IPS-18a (cell line): Measurements from ENCODE around the gene NANOS3.
A peak's percentile ranks its signal among the peaks of the same experiment; 100 is the strongest.

ENCODE experiments used
- H3K27ac ChIP-seq: one replicate; pipeline ENCODE4 v1.5.1; 2013; ENCODE audit warnings: low read length
- H3K27me3 ChIP-seq: one replicate; pipeline ENCODE4 v1.6.1; 2013; ENCODE audit warnings: mild to moderate bottlenecking, low read length; ENCODE audit not compliant: control insufficient read depth, insufficient read depth
- H3K36me3 ChIP-seq: one replicate; pipeline ENCODE4 v1.6.1; 2013; ENCODE audit warnings: low read depth, low read length; ENCODE audit not compliant: control insufficient read depth
- H3K4me1 ChIP-seq: one replicate; pipeline ENCODE4 v1.6.1; 2013; ENCODE audit warnings: low read depth, low read length; ENCODE audit not compliant: control insufficient read depth
- H3K4me3 ChIP-seq: one replicate; pipeline ENCODE4 v1.5.1; 2013; ENCODE audit warnings: low read length
- H3K9ac ChIP-seq: one replicate; pipeline ENCODE4 v1.6.1; 2013; ENCODE audit warnings: mild to moderate bottlenecking, low read length, moderate library complexity
- H3K9me3 ChIP-seq: one replicate; pipeline ENCODE4 v1.6.1; 2013; ENCODE audit warnings: low read depth, low read length; ENCODE audit not compliant: control insufficient read depth

The NANOS3 gene

GRCh38 chr19:13902993-13903555 lies 26.1 kb downstream of the NANOS3 start:
- H3K27ac ChIP-seq = no peak overlapping the region
- no peak overlapping the region for H3K9ac ChIP-seq
- H3K27me3 ChIP-seq = peaks cover 11% of the 10 kb centered on the region
- no peaks in the 10 kb centered on the region for H3K36me3 ChIP-seq
- no peaks in the 10 kb centered on the region for H3K4me1 ChIP-seq
- no peak overlapping the region for H3K4me3 ChIP-seq
- no peaks in the 10 kb centered on the region for H3K9me3 ChIP-seq

GRCh38 chr19:13905634-13906520 lies 28.9 kb downstream of the NANOS3 start, which contains the start of the genes BRME1 and CC2D1A:
BRME1 (minus strand) TSS chr19:13906117; CDS start chr19:13904892, 1,225 bp downstream.
CC2D1A (plus strand) TSS chr19:13906201; CDS start chr19:13906442, 241 bp downstream.
- no peak within 1 kb of the TSS for H3K27ac ChIP-seq
- peak within 1 kb of the TSS; percentile 74 for H3K4me3 ChIP-seq
- peak within 1 kb of the TSS; percentile 67 for H3K9ac ChIP-seq
- H3K27me3 ChIP-seq = peaks cover 11% of the 10 kb centered on the region
- no peaks in the 10 kb centered on the region for H3K9me3 ChIP-seq
- H3K4me1 ChIP-seq = no peaks in the 10 kb centered on the region
- H3K36me3 ChIP-seq = peaks cover 7% of the 10 kb centered on the region

GRCh38 chr19:13906521-13906904 lies 29.6 kb downstream of the NANOS3 start:
- H3K9me3 ChIP-seq = no peaks in the 10 kb centered on the region
- peaks cover 7% of the 10 kb centered on the region for H3K36me3 ChIP-seq
- H3K27me3 ChIP-seq = peaks cover 11% of the 10 kb centered on the region
- peak overlapping the region; percentile 74 for H3K4me3 ChIP-seq
- no peak overlapping the region for H3K27ac ChIP-seq
- no peaks in the 10 kb centered on the region for H3K4me1 ChIP-seq
- H3K9ac ChIP-seq = peak overlapping the region; percentile 67

GRCh38 chr19:13906910-13907309 lies 30.0 kb downstream of the NANOS3 start:
- peak overlapping the region; percentile 67 for H3K9ac ChIP-seq
- no peak overlapping the region for H3K27ac ChIP-seq
- peak overlapping the region; percentile 74 for H3K4me3 ChIP-seq
- no peaks in the 10 kb centered on the region for H3K9me3 ChIP-seq
- H3K27me3 ChIP-seq = peaks cover 11% of the 10 kb centered on the region
- H3K36me3 ChIP-seq = peaks cover 7% of the 10 kb centered on the region
- no peaks in the 10 kb centered on the region for H3K4me1 ChIP-seq

- Histone ChIP-seq H3K4me3 (no peak overlapping the region), H3K4me1 (no peaks in the 10 kb centered on the region), H3K9me3 (no peaks in the 10 kb centered on the region), H3K9ac (no peak overlapping the region), H3K27ac (no peak overlapping the region), H3K27me3 (peaks cover 11% of the 10 kb centered on the region), H3K36me3 (peaks cover 14% of the 10 kb centered on the region)
Measured at GRCh38 chr19:13908674-13909073, 31.7 kb downstream of the NANOS3 start.

GRCh38 chr19:13909430-13909829 lies 32.5 kb downstream of the NANOS3 start:
- Histone ChIP-seq H3K27ac (no peak overlapping the region), H3K36me3 (peaks cover 14% of the 10 kb centered on the region), H3K9me3 (no peaks in the 10 kb centered on the region), H3K27me3 (peaks cover 11% of the 10 kb centered on the region), H3K9ac (no peak overlapping the region), H3K4me1 (no peaks in the 10 kb centered on the region), H3K4me3 (no peak overlapping the region)

- Histone ChIP-seq H3K27me3 (no peaks in the 10 kb centered on the region), H3K9ac (no peak overlapping the region), H3K4me1 (no peaks in the 10 kb centered on the region), H3K4me3 (no peak overlapping the region), H3K27ac (no peak overlapping the region), H3K9me3 (no peaks in the 10 kb centered on the region), H3K36me3 (peaks cover 21% of the 10 kb centered on the region)
Measured at GRCh38 chr19:13913352-13913751, 36.4 kb downstream of the NANOS3 start.

- Histone ChIP-seq H3K27ac (no peak overlapping the region), H3K4me3 (no peak overlapping the region), H3K9me3 (no peaks in the 10 kb centered on the region), H3K9ac (no peak overlapping the region), H3K27me3 (no peaks in the 10 kb centered on the region), H3K4me1 (no peaks in the 10 kb centered on the region), H3K36me3 (peaks cover 18% of the 10 kb centered on the region)
Measured at GRCh38 chr19:13914777-13915176, 37.8 kb downstream of the NANOS3 start.

- Histone ChIP-seq H3K27me3 (no peaks in the 10 kb centered on the region), H3K9me3 (no peaks in the 10 kb centered on the region), H3K27ac (no peak overlapping the region), H3K36me3 (peaks cover 22% of the 10 kb centered on the region), H3K4me1 (no peaks in the 10 kb centered on the region), H3K4me3 (no peak overlapping the region), H3K9ac (no peak overlapping the region)
Measured at GRCh38 chr19:13917888-13918406, 41.0 kb downstream of the NANOS3 start.

GRCh38 chr19:13918726-13919411 lies 41.9 kb downstream of the NANOS3 start:
- Histone ChIP-seq H3K9me3 (no peaks in the 10 kb centered on the region), H3K4me3 (no peak overlapping the region), H3K27ac (no peak overlapping the region), H3K36me3 (peaks cover 29% of the 10 kb centered on the region), H3K4me1 (no peaks in the 10 kb centered on the region), H3K27me3 (no peaks in the 10 kb centered on the region), H3K9ac (no peak overlapping the region)

GRCh38 chr19:13920524-13920923 lies 43.6 kb downstream of the NANOS3 start:
- H3K27me3 ChIP-seq = no peaks in the 10 kb centered on the region
- H3K4me1 ChIP-seq = no peaks in the 10 kb centered on the region
- H3K9me3 ChIP-seq = no peaks in the 10 kb centered on the region
- H3K27ac ChIP-seq = no peak overlapping the region
- no peak overlapping the region for H3K9ac ChIP-seq
- peaks cover 29% of the 10 kb centered on the region for H3K36me3 ChIP-seq
- no peak overlapping the region for H3K4me3 ChIP-seq
